Panc1 (cell line): ENCODE results near the gene SV2C. TPM values are rescaled to one million over a fixed set of nuclear protein-coding genes. Genes with fewer than 3 reads are reported as not detected.

Source experiments
- ATAC-seq: fragments of 200-7000 bp; cut with Tn5 transposase; 2 replicates; pipeline ENCODE4 v1.9.1; 2020; ENCODE audit warnings: mild to moderate bottlenecking, moderate library complexity
- BruUV-seq: library from RNA; stranded (reverse); fragments of 400-500 nt; replicated peaks from 2 replicates; lab custom pipeline; 2021; lab: Mats Ljungman, UMichigan
- CTCF ChIA-PET: fragments of 300-600 bp; sonication (Branson Sonifier 250); formaldehyde crosslinking; loops from one replicate; lab custom pipeline; 2022; ENCODE audit warnings: antibody characterized with exemption; lab: Charles Lee
- POLR2A ChIA-PET: fragments of 300-600 bp; sonication (Branson Sonifier 250); formaldehyde crosslinking; loops from one replicate; lab custom pipeline; 2022; ENCODE audit warnings: antibody characterized with exemption; lab: Charles Lee
- DNase-seq: peaks from one replicate; pipeline ENCODE4 v3.0.0-alpha.2; 2010; ENCODE audit warnings: low read depth, low spot score
- H3K27ac ChIP-seq: 2 replicates; pipeline ENCODE4 v1.5.1; 2011; ENCODE audit warnings: mild to moderate bottlenecking, low read length, inconsistent platforms
- H3K27me3 ChIP-seq: fragments of 200-500 bp; sonication (Bioruptor generic); 2 replicates; pipeline ENCODE4 v1.6.0; 2014; ENCODE audit warnings: low read length, inconsistent platforms; ENCODE audit not compliant: control insufficient read depth, insufficient read depth
- H3K36me3 ChIP-seq: fragments of 200-500 bp; sonication (Bioruptor generic); 2 replicates; pipeline ENCODE4 v1.5.1; 2014; ENCODE audit warnings: inconsistent platforms, mild to moderate bottlenecking, low read length, moderate library complexity; ENCODE audit not compliant: control insufficient read depth, insufficient read depth
- H3K4me1 ChIP-seq: 2 replicates; pipeline ENCODE4 v1.5.1; 2011; ENCODE audit warnings: inconsistent platforms, mild to moderate bottlenecking, low read length, moderate library complexity; ENCODE audit not compliant: control insufficient read depth, insufficient read depth
- H3K4me3 ChIP-seq, 2 experiments: 2 replicates each; pipeline ENCODE4 v1.5.1; 2011 to 2012; ENCODE audit warnings: low read depth in 2 of 2, low read length in 2 of 2, mild to moderate bottlenecking in 2 of 2, inconsistent platforms in 1 of 2, moderate library complexity in 1 of 2
- H3K9me3 ChIP-seq: fragments of 200-500 bp; sonication (Bioruptor generic); 2 replicates; pipeline ENCODE4 v1.5.1; 2014; ENCODE audit warnings: low read depth, mild to moderate bottlenecking, inconsistent platforms, low read length, moderate library complexity; ENCODE audit not compliant: control insufficient read depth, insufficient read depth
- CTCF ChIP-seq: fragments of 450-650 bp; IDR thresholded peaks from 2 replicates; pipeline ENCODE4 v1.5.1; 2017; ENCODE audit warnings: mild to moderate bottlenecking
- POLR2AphosphoS5 ChIP-seq: IDR thresholded peaks from 2 replicates; pipeline ENCODE4 v1.6.1; 2012; ENCODE audit warnings: mild to moderate bottlenecking, low read depth, low read length, moderate library complexity
- REST ChIP-seq, 2 experiments: IDR thresholded peaks; 2 replicates each; pipeline ENCODE4 v1.6.1; 2011 to 2012; ENCODE audit warnings: low read depth in 2 of 2, control low read depth in 1 of 2, low read length in 1 of 2, mild to moderate bottlenecking in 1 of 2, moderate library complexity in 1 of 2; ENCODE audit not compliant: insufficient read depth in 1 of 2
- SIN3A ChIP-seq: IDR thresholded peaks from 2 replicates; pipeline ENCODE4 v1.6.1; 2012; ENCODE audit warnings: low read depth, mild to moderate bottlenecking, low read length, moderate library complexity, borderline replicate concordance; ENCODE audit not compliant: insufficient read depth
- TCF7L2 ChIP-seq: IDR thresholded peaks from 2 replicates; pipeline ENCODE4 v1.6.1; 2011; ENCODE audit warnings: mild to moderate bottlenecking, low read depth, low read length, inconsistent platforms
- in situ Hi-C: cut with HindIII; loops from 2 replicates; pipeline ENCODE4 v1.10.0; 2016; ENCODE audit warnings: low sequenced_read_pairs, low pct_unique_long_range_greater_than_20kb
- intact Hi-C: fragments of 100-400 bp; cut with micrococcal nuclease; formaldehyde crosslinking; loops from one replicate; pipeline ENCODE4 v1.10.0; 2022; ENCODE audit not compliant: unreplicated experiment
- total RNA-seq: library from RNA; stranded (reverse); gene quantifications from one replicate; pipeline ENCODE4 v1.2.1, GENCODE V29; 2021; ENCODE audit not compliant: unreplicated experiment

SV2C gene
- total RNA-seq, 1 experiment from 2014 or later = not detected

GRCh38 chr5:76065258-76065657 is 17.9 kb upstream of the SV2C start:
- no peak overlapping the region for H3K4me3 ChIP-seq
- DNase-seq = no peak
- no peak for ATAC-seq
- no TSS peak for BruUV-seq
- no peaks in the 10 kb centered on the region for H3K9me3 ChIP-seq
- intact Hi-C loops (no loop called here), in situ Hi-C loops (no loop called here)
- H3K27ac ChIP-seq = no peak overlapping the region
- ChIA-PET CTCF (no interaction called here), POLR2A (no interaction called here)
- H3K27me3 ChIP-seq = peaks cover 10% of the 10 kb centered on the region
- no peaks in the 10 kb centered on the region for H3K4me1 ChIP-seq
- TF ChIP-seq TCF7L2 (no peak), POLR2AphosphoS5 (no peak), CTCF (no peak), REST (IDR thresholded peaks at IDR 0.05; ENCODE audit: insufficient read depth in 1 of 2, low read depth in 2 of 2, low read length in 1 of 2) (no peak), SIN3A (no peak)
- no peaks in the 10 kb centered on the region for H3K36me3 ChIP-seq

- intact Hi-C loops (no loop called here), in situ Hi-C loops (no loop called here)
- Histone ChIP-seq H3K4me3 (no peak overlapping the region), H3K4me1 (no peaks in the 10 kb centered on the region), H3K27ac (no peak overlapping the region), H3K36me3 (no peaks in the 10 kb centered on the region), H3K9me3 (no peaks in the 10 kb centered on the region), H3K27me3 (peaks cover 14% of the 10 kb centered on the region)
- no peak for DNase-seq
- ChIA-PET CTCF (no interaction called here), POLR2A (no interaction called here)
- no peak for ATAC-seq
- BruUV-seq = no TSS peak
- TF ChIP-seq REST (IDR thresholded peaks at IDR 0.05; ENCODE audit: insufficient read depth in 1 of 2, low read depth in 2 of 2, low read length in 1 of 2) = no peak
- no peak for TF ChIP-seq POLR2AphosphoS5
- no peak for TF ChIP-seq CTCF
- TF ChIP-seq TCF7L2 = no peak
- TF ChIP-seq SIN3A = no peak
Measured at GRCh38 chr5:76069061-76069735, 14.0 kb upstream of the SV2C start.
